Ramos (cell line): ENCODE data around the gene PPP1R18.
"Not testable (repeated sequence)": the region's sequence is repeated elsewhere in the genome, so short reads cannot be mapped to it uniquely, and the experiment has no call there.

Experiments
- in situ Hi-C: fragments of 300-500 bp; cut with MboI; formaldehyde crosslinking; loops from one replicate; pipeline ENCODE4 v1.14.3; 2022; ENCODE audit warnings: low sequenced_read_pairs; ENCODE audit not compliant: unreplicated experiment

The PPP1R18 gene

GRCh38 chr6:30672445-30673253 lies 13.8 kb downstream of the PPP1R18 start, which contains the start of gene DHX16:
DHX16 (minus strand) TSS chr6:30673006; CDS start chr6:30672841, 165 bp downstream.
- in situ Hi-C loops, result loop anchor here (5.0 kb wide), 1 partner anchor 55 kb away; no protein-coding TSS in a partner anchor

GRCh38 chr6:30670760-30671527 lies 15.5 kb downstream of the PPP1R18 start:
- in situ Hi-C loops, result loop anchor here (5.0 kb wide), 1 partner anchor 56 kb away; no protein-coding TSS in a partner anchor

GRCh38 chr6:30666300-30666699 lies 20.1 kb downstream of the PPP1R18 start:
- in situ Hi-C loops, result not testable (repeated sequence)

- in situ Hi-C loops, result no loop called here
Observed at GRCh38 chr6:30664994-30665767, 21.3 kb downstream of the PPP1R18 start.

- in situ Hi-C loops, result not testable (repeated sequence)
Observed at GRCh38 chr6:30657922-30658321, 28.5 kb downstream of the PPP1R18 start.

GRCh38 chr6:30657454-30657853 lies 29.0 kb downstream of the PPP1R18 start:
- in situ Hi-C loops, result no loop called here

- in situ Hi-C loops, result no loop called here
Observed at GRCh38 chr6:30656513-30656912, 29.9 kb downstream of the PPP1R18 start.

- in situ Hi-C loops, result no loop called here
Observed at GRCh38 chr6:30655743-30656094, 30.7 kb downstream of the PPP1R18 start.

- in situ Hi-C loops, result no loop called here
Observed at GRCh38 chr6:30654798-30655742, 31.4 kb downstream of the PPP1R18 start.

- in situ Hi-C loops, result no loop called here
Observed at GRCh38 chr6:30651143-30651542, 35.3 kb downstream of the PPP1R18 start.

GRCh38 chr6:30647242-30648116 lies 39.0 kb downstream of the PPP1R18 start:
- in situ Hi-C loops, result no loop called here

- in situ Hi-C loops, result no loop called here
Observed at GRCh38 chr6:30646450-30647241, 39.8 kb downstream of the PPP1R18 start, which contains the start of gene C6orf136. C6orf136 (plus strand) TSS chr6:30647133; CDS start chr6:30647232, 99 bp downstream.

- in situ Hi-C loops, result no loop called here
Observed at GRCh38 chr6:30645989-30646388, 40.5 kb downstream of the PPP1R18 start.

GRCh38 chr6:30644769-30645168 lies 41.7 kb downstream of the PPP1R18 start:
- in situ Hi-C loops, result no loop called here

GRCh38 chr6:30643656-30644055 lies 42.8 kb downstream of the PPP1R18 start:
- in situ Hi-C loops, result no loop called here

- in situ Hi-C loops, result no loop called here
Observed at GRCh38 chr6:30641048-30641447, 45.4 kb downstream of the PPP1R18 start.

GRCh38 chr6:30640481-30640880 lies 46.0 kb downstream of the PPP1R18 start:
- in situ Hi-C loops, result no loop called here

GRCh38 chr6:30635834-30636233 lies 50.6 kb downstream of the PPP1R18 start:
- in situ Hi-C loops, result no loop called here
